KOPT-K1 (cell line): ENCODE results near the gene OR6N1.

Source experiments
- H3K27ac ChIP-seq: fragments of 200-600 bp; sonication (generic); 2 replicates; pipeline ENCODE4 v1.5.1; 2016; ENCODE audit warnings: antibody characterized with exemption, mild to moderate bottlenecking, low read depth, low read length; ENCODE audit not compliant: poor library complexity, severe bottlenecking
- H3K36me3 ChIP-seq: fragments of 200-600 bp; sonication (generic); 2 replicates; pipeline ENCODE4 v1.5.1; 2017; ENCODE audit warnings: antibody characterized with exemption, mild to moderate bottlenecking, low read length, moderate library complexity; ENCODE audit not compliant: insufficient read depth
- H3K9me3 ChIP-seq: fragments of 200-600 bp; sonication (generic); 2 replicates; pipeline ENCODE4 v1.5.1; 2017; ENCODE audit warnings: antibody characterized with exemption, low read length, mild to moderate bottlenecking; ENCODE audit not compliant: insufficient read depth, poor library complexity, severe bottlenecking

The OR6N1 gene

DNA sequence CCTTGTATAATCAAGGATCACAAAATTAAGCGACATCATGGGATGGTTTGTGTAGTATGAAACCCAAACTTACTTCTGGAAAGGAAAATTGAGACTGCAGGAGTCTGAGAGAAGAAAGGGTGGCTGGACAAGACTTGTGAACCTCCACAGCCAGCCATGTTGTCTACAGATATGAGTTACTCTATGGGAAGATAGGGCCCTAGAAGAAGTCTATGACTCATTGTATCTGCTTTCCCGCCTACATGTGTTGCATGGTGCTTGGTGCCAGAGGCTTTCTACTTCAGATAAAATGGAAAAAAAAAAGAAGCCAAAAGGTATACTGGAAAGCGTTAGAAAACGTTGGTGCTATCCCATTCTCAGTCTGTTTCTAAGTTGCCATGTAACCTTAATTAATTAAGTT is 27.7 kb upstream of the OR6N1 start:
- Histone ChIP-seq H3K36me3 (no peaks in the 10 kb centered on the region), H3K9me3 (no peaks in the 10 kb centered on the region), H3K27ac (no peak overlapping the region)

DNA sequence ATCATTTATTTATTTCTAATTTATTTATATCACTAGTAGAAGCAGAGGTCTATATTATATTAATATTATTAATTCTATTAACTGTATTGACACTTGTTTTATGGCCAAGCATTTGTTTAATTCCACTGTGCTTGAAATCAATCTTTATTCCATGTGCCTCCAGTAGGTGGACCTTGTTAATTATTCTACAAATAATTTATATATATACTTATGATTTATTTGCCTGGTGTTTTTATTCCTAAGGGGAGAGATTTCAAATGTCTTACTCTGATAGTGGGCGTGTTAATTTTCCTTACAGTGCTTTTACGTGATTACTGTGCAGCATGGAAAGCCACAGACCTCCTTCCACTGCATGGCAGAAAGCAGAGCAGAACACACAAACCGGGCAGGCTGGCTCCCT is 26.5 kb upstream of the OR6N1 start:
- no peaks in the 10 kb centered on the region for H3K36me3 ChIP-seq
- no peak overlapping the region for H3K27ac ChIP-seq
- no peaks in the 10 kb centered on the region for H3K9me3 ChIP-seq

GRCh38 chr1:158794247-158794646 is 22.3 kb upstream of the OR6N1 start:
- H3K9me3 ChIP-seq: no peaks in the 10 kb centered on the region
- no peak overlapping the region for H3K27ac ChIP-seq
- no peaks in the 10 kb centered on the region for H3K36me3 ChIP-seq

- Histone ChIP-seq H3K9me3 (no peaks in the 10 kb centered on the region), H3K36me3 (no peaks in the 10 kb centered on the region), H3K27ac (no peak overlapping the region)
Measured at GRCh38 chr1:158793604-158794003, 21.6 kb upstream of the OR6N1 start.

DNA sequence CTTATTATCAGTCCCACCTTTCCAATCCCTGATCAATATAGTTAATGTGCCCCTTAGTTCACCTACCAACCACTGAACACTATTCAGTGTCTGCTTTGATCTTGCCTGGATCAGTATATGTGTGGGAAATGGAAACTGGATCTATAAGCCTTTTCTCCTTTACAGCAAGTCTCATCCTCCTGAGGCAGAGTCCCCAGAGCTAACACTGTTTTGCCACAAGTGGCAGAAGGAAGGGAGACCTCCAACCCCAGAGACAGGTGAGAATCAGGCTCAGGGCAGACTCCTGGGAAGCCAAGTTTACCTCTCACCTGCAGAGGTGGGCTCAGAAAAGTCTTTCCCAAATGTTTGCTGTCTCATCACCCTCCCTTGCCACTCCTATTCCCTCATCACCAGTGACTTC is 9.1 kb upstream of the OR6N1 start, which contains the start of gene OR6N2:
Gene OR6N2 (minus strand): TSS at position 101 of the 400 bp plus-strand sequence. CDS start 3,569 bp downstream, outside the sequence.
- Histone ChIP-seq H3K27ac (no peak within 1 kb of the TSS), H3K36me3 (no peaks in the 10 kb centered on the region), H3K9me3 (no peaks in the 10 kb centered on the region)

- Histone ChIP-seq H3K27ac (no peak within 1 kb of the TSS), H3K36me3 (no peaks in the 10 kb centered on the region), H3K9me3 (no peaks in the 10 kb centered on the region)
Measured at GRCh38 chr1:158754420-158754819, 17.6 kb downstream of the OR6N1 start, which contains the start of gene OR6K6. TSS of gene OR6K6 (plus strand) at chr1:158754720. CDS start at chr1:158754888, 168 bp downstream.

DNA sequence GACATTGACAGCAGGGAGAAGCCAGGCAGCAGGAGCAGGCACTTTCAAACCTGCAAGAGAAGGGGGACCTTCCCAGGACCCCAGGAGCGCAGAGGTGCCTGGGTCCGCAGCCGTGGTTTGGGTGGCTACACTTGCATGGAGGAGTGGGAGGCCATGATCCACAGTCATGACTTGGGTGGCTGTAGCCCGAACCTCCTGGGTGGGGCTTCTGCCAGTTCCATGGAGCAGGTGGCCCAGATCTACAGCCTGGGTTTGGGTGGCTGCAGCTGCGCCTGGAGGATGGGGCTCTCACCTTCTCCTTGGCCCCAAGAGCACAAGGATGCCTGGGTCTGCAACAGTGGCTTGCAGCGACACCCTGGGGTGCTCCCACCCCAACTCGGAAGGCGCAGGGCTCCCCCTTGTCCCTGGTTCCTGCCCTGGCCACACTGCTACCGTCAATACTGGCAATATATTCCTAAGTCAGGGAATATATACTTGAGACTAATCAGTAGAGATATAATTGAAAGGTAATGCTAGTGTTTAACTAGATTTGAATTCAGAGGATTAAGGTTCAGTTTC is 19.8 kb downstream of the OR6N1 start:
- Histone ChIP-seq H3K27ac (no peak overlapping the region), H3K9me3 (no peaks in the 10 kb centered on the region), H3K36me3 (no peaks in the 10 kb centered on the region)

GRCh38 chr1:158735848-158736247 is 36.1 kb downstream of the OR6N1 start:
- Histone ChIP-seq H3K36me3 (no peaks in the 10 kb centered on the region), H3K9me3 (no peaks in the 10 kb centered on the region)

DNA sequence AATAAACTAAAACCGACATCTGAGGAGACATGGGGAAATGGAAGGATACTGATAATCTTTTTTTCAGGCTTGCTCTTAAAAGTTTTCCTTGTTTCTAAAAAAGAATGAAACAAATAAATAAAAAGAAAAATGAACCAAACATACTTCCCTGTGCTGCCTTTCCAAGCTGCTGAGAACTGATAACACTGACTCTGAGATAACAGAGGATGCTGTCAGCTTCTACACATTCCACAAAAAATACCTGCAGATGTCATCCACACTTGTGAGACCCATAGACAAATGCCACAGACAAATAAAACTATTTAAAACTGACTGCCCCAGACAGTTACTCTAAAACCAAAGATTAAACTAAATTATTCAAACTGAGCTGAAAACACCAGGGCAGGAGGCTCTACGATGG is 39.5 kb downstream of the OR6N1 start:
- no peaks in the 10 kb centered on the region for H3K36me3 ChIP-seq
- no peak overlapping the region for H3K27ac ChIP-seq

More at GRCh38 chr1:158735848-158736247, 36.1 kb downstream of the OR6N1 start:
- no peak overlapping the region for H3K27ac ChIP-seq

DNA sequence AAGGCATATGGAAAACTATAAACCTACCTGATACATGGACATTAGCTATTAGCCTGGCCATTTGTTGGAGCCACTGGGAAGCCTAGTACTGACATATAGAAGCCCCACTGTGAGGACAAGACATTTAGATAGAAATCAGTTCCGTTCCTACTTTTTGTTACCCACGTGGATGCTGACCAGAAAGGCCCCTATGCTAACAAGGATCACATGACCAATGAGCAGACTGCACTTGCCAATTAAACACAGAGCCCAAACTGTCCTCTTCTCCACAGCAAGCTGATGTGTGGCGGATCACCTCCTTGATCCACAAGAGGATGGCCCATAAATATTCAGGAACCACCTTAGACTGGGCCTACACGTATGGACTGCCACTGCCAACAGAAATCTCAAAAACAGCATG is 40.3 kb downstream of the OR6N1 start:
- no peak overlapping the region for H3K27ac ChIP-seq
- no peaks in the 10 kb centered on the region for H3K36me3 ChIP-seq
- no peaks in the 10 kb centered on the region for H3K9me3 ChIP-seq

More for the DNA sequence above, 39.5 kb downstream of the OR6N1 start:
- H3K9me3 ChIP-seq: no peaks in the 10 kb centered on the region

- no peaks in the 10 kb centered on the region for H3K9me3 ChIP-seq
Measured at GRCh38 chr1:158730453-158730852, 41.5 kb downstream of the OR6N1 start.

GRCh38 chr1:158728510-158729225 is 43.3 kb downstream of the OR6N1 start:
- Histone ChIP-seq H3K27ac (no peak overlapping the region), H3K9me3 (no peaks in the 10 kb centered on the region), H3K36me3 (no peaks in the 10 kb centered on the region)

More at GRCh38 chr1:158730453-158730852, 41.5 kb downstream of the OR6N1 start:
- H3K36me3 ChIP-seq: no peaks in the 10 kb centered on the region
- peak overlapping the region; percentile 14 for H3K27ac ChIP-seq

- Histone ChIP-seq H3K9me3 (no peaks in the 10 kb centered on the region), H3K27ac (no peak overlapping the region), H3K36me3 (no peaks in the 10 kb centered on the region)
Measured at GRCh38 chr1:158724442-158724841, 47.6 kb downstream of the OR6N1 start.

GRCh38 chr1:158720620-158721019 is 51.4 kb downstream of the OR6N1 start, which contains the start of gene OR6K3:
TSS of gene OR6K3 (minus strand) at chr1:158720720. CDS start at chr1:158718115, 2,605 bp downstream.
- Histone ChIP-seq H3K36me3 (no peaks in the 10 kb centered on the region), H3K27ac (no peak within 1 kb of the TSS)

DNA sequence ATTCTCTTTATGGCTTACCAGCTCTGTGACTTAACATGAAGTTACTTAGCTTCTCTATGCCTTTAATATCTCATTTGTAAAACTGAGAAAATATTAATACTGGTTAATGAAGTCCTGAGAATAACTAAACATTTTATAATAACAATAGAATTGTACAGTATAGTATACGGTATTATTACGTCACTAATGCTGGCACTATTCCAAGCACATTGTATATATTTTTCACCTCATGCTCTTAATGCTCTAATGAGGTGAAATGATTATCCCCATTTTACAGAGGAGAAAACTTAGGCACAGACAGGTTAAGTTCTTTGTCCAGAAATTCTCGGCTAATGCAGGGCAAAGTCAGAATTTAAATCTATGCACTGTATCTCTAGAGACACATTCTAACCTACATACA is 52.3 kb downstream of the OR6N1 start:
- no peaks in the 10 kb centered on the region for H3K9me3 ChIP-seq
- H3K27ac ChIP-seq: no peak overlapping the region
- no peaks in the 10 kb centered on the region for H3K36me3 ChIP-seq

More at GRCh38 chr1:158720620-158721019, 51.4 kb downstream of the OR6N1 start, which contains the start of gene OR6K3:
- H3K9me3 ChIP-seq: no peaks in the 10 kb centered on the region
